Neural cell (in vitro differentiated cells): ENCODE results near the gene IFFO2. TPM values are rescaled to one million over a fixed set of nuclear protein-coding genes. Genes with fewer than 3 reads are reported as not detected.

ENCODE experiments used
- H2AFZ ChIP-seq: fragments of 200-600, 300-800 bp; sonication (generic), shearing (Covaris generic); 2 replicates; pipeline ENCODE4 v1.6.0; 2014; ENCODE audit warnings: low read depth, mild to moderate bottlenecking, antibody characterized with exemption, low read length, moderate library complexity
- H3F3A ChIP-seq: fragments of 200-600 bp; shearing (Covaris generic); 2 replicates; pipeline ENCODE4 v1.6.1; 2016; ENCODE audit warnings: mild to moderate bottlenecking, moderate library complexity, mixed read lengths, antibody characterized with exemption, low read length; ENCODE audit not compliant: insufficient read depth, poor library complexity, severe bottlenecking
- H3K27ac ChIP-seq: fragments of 200-600, 300-800 bp; sonication (generic), shearing (Covaris generic); 2 replicates; pipeline ENCODE4 v1.5.1; 2014; ENCODE audit warnings: mild to moderate bottlenecking, low read length, moderate library complexity
- H3K27me3 ChIP-seq: fragments of 300-800, 200-600 bp; sonication (generic), shearing (Covaris generic); 2 replicates; pipeline ENCODE4 v1.6.0; 2014; ENCODE audit warnings: mild to moderate bottlenecking, low read depth, low read length, moderate library complexity; ENCODE audit not compliant: insufficient read depth
- H3K36me3 ChIP-seq: fragments of 300-800, 200-600 bp; sonication (generic), shearing (Covaris generic); 2 replicates; pipeline ENCODE4 v1.5.1; 2014; ENCODE audit warnings: mild to moderate bottlenecking, antibody characterized with exemption, low read length, moderate library complexity; ENCODE audit not compliant: insufficient read depth
- H3K4me2 ChIP-seq: fragments of 300-800, 200-600 bp; sonication (generic), shearing (Covaris generic); 2 replicates; pipeline ENCODE4 v1.6.0; 2014; ENCODE audit warnings: mild to moderate bottlenecking, low read length
- H3K4me3 ChIP-seq: fragments of 300-800, 200-600 bp; sonication (generic), shearing (Covaris generic); 2 replicates; pipeline ENCODE4 v1.5.1; 2014; ENCODE audit warnings: mild to moderate bottlenecking, low read length, moderate library complexity
- H3K79me2 ChIP-seq: fragments of 200-600 bp; shearing (Covaris generic); replicated peaks from 2 replicates; pipeline ENCODE4 v1.6.0; 2014; ENCODE audit warnings: mild to moderate bottlenecking, low read length, moderate library complexity; ENCODE audit not compliant: insufficient read depth
- H3K9ac ChIP-seq: fragments of 300-800, 200-600 bp; sonication (generic), shearing (Covaris generic); 2 replicates; pipeline ENCODE4 v1.6.1; 2016; ENCODE audit warnings: mild to moderate bottlenecking, low read length, mixed read lengths
- H3K9me2 ChIP-seq: fragments of 200-600 bp; shearing (Covaris generic); 2 replicates; pipeline ENCODE4 v1.6.1; 2016; ENCODE audit warnings: mild to moderate bottlenecking, low read length, mixed read lengths; ENCODE audit not compliant: insufficient read depth
- H3K9me3 ChIP-seq: fragments of 200-600, 300-800 bp; sonication (generic), shearing (Covaris generic); 2 replicates; pipeline ENCODE4 v1.6.1; 2016; ENCODE audit warnings: mild to moderate bottlenecking, mixed run types, low read length, moderate library complexity, mixed read lengths
- H4K20me1 ChIP-seq: fragments of 200-600 bp; shearing (Covaris generic); 2 replicates; pipeline ENCODE4 v1.6.1; 2016; ENCODE audit warnings: mild to moderate bottlenecking, mixed run types; ENCODE audit not compliant: insufficient read depth
- CTCF ChIP-seq: fragments of 450-650 bp; IDR thresholded peaks from 2 replicates; pipeline ENCODE4 v1.5.1; 2014; ENCODE audit warnings: antibody characterized with exemption, mild to moderate bottlenecking, moderate library complexity; ENCODE audit not compliant: poor library complexity, severe bottlenecking
- EP300 ChIP-seq: fragments of 450-650 bp; conservative IDR thresholded peaks from 2 replicates; pipeline ENCODE4 v1.6.1; 2014; ENCODE audit warnings: antibody characterized with exemption, mild to moderate bottlenecking, moderate library complexity; ENCODE audit not compliant: poor library complexity, severe bottlenecking
- EZH2 ChIP-seq: fragments of 200-600, 300-800 bp; shearing (Covaris generic), sonication (generic); IDR thresholded peaks from 2 replicates; pipeline ENCODE4 v1.6.1; 2014; ENCODE audit warnings: antibody characterized with exemption, low read length, borderline replicate concordance, mild to moderate bottlenecking; ENCODE audit not compliant: insufficient read depth, poor library complexity, severe bottlenecking
- MXI1 ChIP-seq: fragments of 450-650 bp; conservative IDR thresholded peaks from 2 replicates; pipeline ENCODE4 v1.6.1; 2014; ENCODE audit warnings: antibody characterized with exemption, mild to moderate bottlenecking; ENCODE audit not compliant: poor library complexity, severe bottlenecking
- POLR2AphosphoS5 ChIP-seq: IDR thresholded peaks from 2 replicates; pipeline ENCODE4 v1.6.1; 2012
- RAD21 ChIP-seq: fragments of 450-650 bp; conservative IDR thresholded peaks from 2 replicates; pipeline ENCODE4 v1.6.1; 2014; ENCODE audit warnings: antibody characterized with exemption, mild to moderate bottlenecking, moderate library complexity
- REST ChIP-seq: IDR thresholded peaks from 2 replicates; pipeline ENCODE4 v1.6.1; 2012; ENCODE audit warnings: borderline replicate concordance
- SMC3 ChIP-seq: fragments of 450-650 bp; conservative IDR thresholded peaks from 2 replicates; pipeline ENCODE4 v1.6.1; 2014; ENCODE audit warnings: antibody characterized with exemption, mild to moderate bottlenecking, moderate library complexity; ENCODE audit not compliant: poor library complexity
- TAF1 ChIP-seq: IDR thresholded peaks from 2 replicates; pipeline ENCODE4 v1.6.1; 2012; ENCODE audit warnings: low read depth
- polyA plus RNA-seq: library from polyadenylated mRNA; depleted of rRNA; stranded (reverse); fragments of >200 nt; gene quantifications from 2 replicates; pipeline ENCODE4 v1.2.3, GENCODE V29; 2014

The IFFO2 gene
- polyA plus RNA-seq, 1 donor from 2014 or later: 2.6 TPM

- no peak for TF ChIP-seq POLR2AphosphoS5
- no peak for TF ChIP-seq EP300
- TF ChIP-seq RAD21: no peak
- TF ChIP-seq REST: no peak
- no peak for TF ChIP-seq EZH2
- TF ChIP-seq CTCF: no peak
- no peak for TF ChIP-seq TAF1
- TF ChIP-seq MXI1: no peak
- no peak for TF ChIP-seq SMC3
- H3K27me3 ChIP-seq: no peaks in the 10 kb centered on the region
- H2AFZ ChIP-seq: no peak overlapping the region
- no peaks in the 10 kb centered on the region for H3F3A ChIP-seq
- H4K20me1 ChIP-seq: no peaks in the 10 kb centered on the region
- no peak overlapping the region for H3K4me3 ChIP-seq
- H3K27ac ChIP-seq: no peak overlapping the region
- no peak overlapping the region for H3K9ac ChIP-seq
- no peaks in the 10 kb centered on the region for H3K79me2 ChIP-seq
- no peaks in the 10 kb centered on the region for H3K9me2 ChIP-seq
- H3K9me3 ChIP-seq: no peaks in the 10 kb centered on the region
- no peak overlapping the region for H3K4me2 ChIP-seq
- H3K36me3 ChIP-seq: no peaks in the 10 kb centered on the region
Measured at GRCh38 chr1:18874036-18874435, 82.4 kb downstream of the IFFO2 start.

GRCh38 chr1:18872071-18872611 lies 84.3 kb downstream of the IFFO2 start:
- no peak overlapping the region for H3K9ac ChIP-seq
- H3K27ac ChIP-seq: no peak overlapping the region
- no peak overlapping the region for H3K4me3 ChIP-seq
- H3F3A ChIP-seq: no peaks in the 10 kb centered on the region
- no peaks in the 10 kb centered on the region for H3K9me2 ChIP-seq
- TF ChIP-seq RAD21: no peak
- TF ChIP-seq TAF1: no peak
- TF ChIP-seq MXI1: no peak
- no peak for TF ChIP-seq EZH2
- TF ChIP-seq REST: no peak
- TF ChIP-seq SMC3: no peak
- TF ChIP-seq EP300: no peak
- no peak for TF ChIP-seq CTCF
- TF ChIP-seq POLR2AphosphoS5: no peak
- H2AFZ ChIP-seq: no peak overlapping the region
- H3K79me2 ChIP-seq: no peaks in the 10 kb centered on the region
- H4K20me1 ChIP-seq: no peaks in the 10 kb centered on the region
- H3K4me2 ChIP-seq: no peak overlapping the region
- no peaks in the 10 kb centered on the region for H3K36me3 ChIP-seq
- no peaks in the 10 kb centered on the region for H3K9me3 ChIP-seq
- H3K27me3 ChIP-seq: no peaks in the 10 kb centered on the region
